ENCODE data around the gene LRRC17.

DNA sequence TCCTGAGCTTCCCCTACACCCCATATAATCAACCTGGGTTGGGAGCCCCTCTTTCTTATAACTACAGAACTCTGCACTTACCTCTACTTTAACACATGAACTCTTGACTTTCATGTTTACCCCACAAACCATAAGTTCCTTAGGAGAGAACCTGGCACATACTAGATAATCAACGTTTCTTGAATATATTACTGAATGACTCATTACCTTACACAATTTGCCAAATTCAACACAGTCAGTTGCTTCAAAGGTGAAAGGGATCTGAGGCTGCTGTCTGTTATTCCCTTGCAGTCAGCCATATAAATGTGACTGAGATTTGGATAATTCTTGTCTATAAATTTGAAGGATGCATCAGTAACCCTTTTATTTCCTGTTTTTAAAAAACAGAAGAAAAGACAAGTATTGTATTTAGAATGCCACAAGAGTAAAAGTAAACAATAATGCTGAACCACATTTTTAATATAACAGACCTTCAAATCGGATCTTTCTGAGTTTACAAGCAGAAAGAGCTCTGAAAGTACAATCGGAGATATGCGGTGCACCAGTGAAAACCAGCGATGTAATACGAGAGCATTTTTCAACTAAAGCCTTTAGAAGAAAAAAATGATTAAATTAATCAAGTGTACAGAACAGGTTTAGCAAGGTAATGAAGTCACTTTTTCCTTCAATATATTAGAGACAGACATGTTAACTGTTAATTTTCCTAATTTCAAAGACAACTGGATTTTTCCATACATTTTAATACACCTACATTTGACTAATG, 29.5 kb upstream of the LRRC17 start:
- no peak for TF ChIP-seq POLR2A (IDR thresholded peaks at IDR 0.05)
- TF ChIP-seq, protein P1, sequence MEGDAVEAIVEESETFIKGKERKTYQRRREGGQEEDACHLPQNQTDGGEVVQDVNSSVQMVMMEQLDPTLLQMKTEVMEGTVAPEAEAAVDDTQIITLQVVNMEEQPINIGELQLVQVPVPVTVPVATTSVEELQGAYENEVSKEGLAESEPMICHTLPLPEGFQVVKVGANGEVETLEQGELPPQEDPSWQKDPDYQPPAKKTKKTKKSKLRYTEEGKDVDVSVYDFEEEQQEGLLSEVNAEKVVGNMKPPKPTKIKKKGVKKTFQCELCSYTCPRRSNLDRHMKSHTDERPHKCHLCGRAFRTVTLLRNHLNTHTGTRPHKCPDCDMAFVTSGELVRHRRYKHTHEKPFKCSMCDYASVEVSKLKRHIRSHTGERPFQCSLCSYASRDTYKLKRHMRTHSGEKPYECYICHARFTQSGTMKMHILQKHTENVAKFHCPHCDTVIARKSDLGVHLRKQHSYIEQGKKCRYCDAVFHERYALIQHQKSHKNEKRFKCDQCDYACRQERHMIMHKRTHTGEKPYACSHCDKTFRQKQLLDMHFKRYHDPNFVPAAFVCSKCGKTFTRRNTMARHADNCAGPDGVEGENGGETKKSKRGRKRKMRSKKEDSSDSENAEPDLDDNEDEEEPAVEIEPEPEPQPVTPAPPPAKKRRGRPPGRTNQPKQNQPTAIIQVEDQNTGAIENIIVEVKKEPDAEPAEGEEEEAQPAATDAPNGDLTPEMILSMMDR (IDR thresholded peaks at IDR 0.05 in 4 of 5, conservative IDR thresholded peaks at IDR 0.05 in 1 of 5) = no peak
